ENCODE measurements around the gene BANF1. TPM values are rescaled to one million over a fixed set of nuclear protein-coding genes. Genes with fewer than 3 reads are reported as not detected.

The BANF1 gene
- total and polyA plus RNA-seq, 9 of the 15 experiments (the other 6 are each of a cell fraction or from before 2014, with no cell fraction given), result 108 to 651 (median 263) TPM

- FAIRE-seq (no peak), DNase-seq (ENCODE audit: extremely low read depth in 1 of 4, low spot score in 3 of 4) (no peak), ATAC-seq (no peak)
- Histone ChIP-seq H3K79me2 (ENCODE audit: control insufficient read depth, insufficient read depth, low read length) (peaks cover 21% of the 10 kb centered on the region), H3K27ac (ENCODE audit: extremely low read depth, low read depth, low read length) (no peak within 1 kb of the TSS), H3K27me3 (ENCODE audit: control insufficient read depth in 2 of 2, insufficient read depth in 2 of 2, low read length in 2 of 2) (no peaks in the 10 kb centered on the region), H3K4me1 (replicated peaks in 1 of 2; ENCODE audit: control insufficient read depth in 2 of 2, insufficient read depth in 2 of 2, low read length in 2 of 2) (peaks cover 16 to 33% of the 10 kb centered on the region in 2 experiments), H3K4me3 (no peak within 1 kb of the TSS), H3K9me3 (replicated peaks; ENCODE audit: control insufficient read depth, insufficient read depth, low read depth, low read length) (no peaks in the 10 kb centered on the region), H3K4me2 (ENCODE audit: insufficient read depth, low read length) (no peak within 1 kb of the TSS), H3K36me3 (ENCODE audit: control insufficient read depth, insufficient read depth, low read length) (peaks cover 13% of the 10 kb centered on the region; the same call in 1 of the 3 replicates), H3K9ac (ENCODE audit: insufficient read depth in 1 of 2, low read depth in 2 of 2, low read length in 2 of 2) (no peak within 1 kb of the TSS), H3K9me1 (ENCODE audit: control insufficient read depth, insufficient read depth, low read length) (no peaks in the 10 kb centered on the region), H4K20me1 (replicated peaks; ENCODE audit: control insufficient read depth, insufficient read depth, low read length) (no peaks in the 10 kb centered on the region), H2AFZ (ENCODE audit: low read depth, low read length) (no peak within 1 kb of the TSS)
- POLR2A ChIA-PET, result interaction anchor here (1.0 kb wide), 1 partner anchor 11 kb away, joined by 3 read pairs; no protein-coding TSS in a partner anchor
- intact Hi-C loops (cut with micrococcal nuclease), result no loop called here
- in situ Hi-C loops (cut with MboI), result no loop called here
- BruUV-seq (replicated peaks), result no TSS peak
- no peak for TF ChIP-seq ZNF408 (CRISPR knock-in tag; IDR thresholded peaks at IDR 0.05; ENCODE audit: low read depth)
- no peak for TF ChIP-seq USF2 (CRISPR knock-in tag; IDR thresholded peaks at IDR 0.05)
- TF ChIP-seq HDAC8 (tag; IDR thresholded peaks at IDR 0.05), result no peak
- no peak for TF ChIP-seq CBX1 (IDR thresholded peaks at IDR 0.05; ENCODE audit: low read depth)
- no peak for TF ChIP-seq NCOA1 (IDR thresholded peaks at IDR 0.05; ENCODE audit: low read depth)
- CTCF ChIA-PET (ENCODE audit: low intra/inter-chr PET ratio), result no interaction called here
- 76% methylated on average over 14 of the region's 39 CpGs for WGBS (ENCODE audit: insufficient coverage, low coverage, missing lambda C conversion rate)
Measured at GRCh38 chr11:66048547-66049323, 46.4 kb downstream of the BANF1 start, which contains the start of gene GAL3ST3. Gene GAL3ST3, minus strand, starts transcription at chr11:66049161. Its CDS starts 3,746 bp downstream, at chr11:66045415.
